Measurements from ENCODE around the gene SLIT3. TPM values are rescaled to one million over a fixed set of nuclear protein-coding genes. Genes with fewer than 3 reads are reported as not detected.

SLIT3 gene
- total RNA-seq, 1 donor from 2014 or later = 70.0 TPM

DNA sequence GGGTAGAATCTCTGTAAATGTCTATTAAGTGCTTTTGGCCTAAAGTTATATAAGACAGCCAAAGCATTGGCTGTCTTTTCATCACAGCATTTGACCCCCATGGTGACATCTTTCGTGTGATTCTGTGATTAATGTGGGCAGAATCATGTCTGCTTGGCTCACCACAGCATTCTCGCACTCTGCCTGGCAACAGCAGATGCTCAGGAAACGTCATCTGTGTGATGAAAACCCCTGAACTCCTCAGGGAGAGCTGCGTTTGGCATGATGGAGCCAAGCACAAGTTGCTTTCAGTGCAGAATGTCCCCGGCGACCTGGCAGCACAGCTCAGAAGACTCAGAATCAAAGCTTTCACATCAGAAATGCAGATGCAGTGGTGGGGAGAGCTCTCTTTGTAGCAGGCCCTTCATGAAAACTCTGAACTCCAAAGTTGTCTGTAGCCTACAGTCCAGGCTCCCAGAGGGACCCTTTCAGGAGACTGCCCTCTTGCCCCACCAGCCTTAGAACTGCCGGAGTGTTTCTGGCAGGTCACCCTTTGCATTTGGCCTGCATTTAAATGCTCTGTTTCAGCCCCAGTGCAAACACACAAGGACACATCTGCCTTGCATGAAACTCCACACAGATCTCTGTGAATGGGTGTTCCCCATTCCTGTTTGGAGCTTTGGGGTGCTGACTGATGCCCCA is 566.2 kb downstream of the SLIT3 start:
- intact Hi-C loops (cut with DNase I) = no loop called here
- H3K4me1 ChIP-seq = peaks cover 12% of the 10 kb centered on the region
- no peaks in the 10 kb centered on the region for H3K36me3 ChIP-seq
- TF ChIP-seq CTCF (IDR thresholded peaks at IDR 0.05) = no peak
- no peak overlapping the region for H3K4me3 ChIP-seq
- peaks cover under 1% of the 10 kb centered on the region for H3K9me3 ChIP-seq
- ATAC-seq (peak; percentile 71), DNase-seq (no peak)
- H3K27me3 ChIP-seq = no peaks in the 10 kb centered on the region
- peak overlapping the region; percentile 65 for H3K27ac ChIP-seq

- Histone ChIP-seq H3K4me3 (no peak overlapping the region), H3K27me3 (no peaks in the 10 kb centered on the region), H3K4me1 (peaks cover 12% of the 10 kb centered on the region), H3K27ac (no peak overlapping the region), H3K36me3 (no peaks in the 10 kb centered on the region), H3K9me3 (peaks cover 7% of the 10 kb centered on the region)
- no peak for DNase-seq
- ATAC-seq = no peak
- TF ChIP-seq CTCF (IDR thresholded peaks at IDR 0.05) = no peak
- intact Hi-C loops (cut with DNase I) = no loop called here
These were observed 566.8 kb downstream of the SLIT3 start for GRCh38 chr5:168734119-168734518.

GRCh38 chr5:168728546-168729211 is 572.3 kb downstream of the SLIT3 start:
- no peak overlapping the region for H3K27ac ChIP-seq
- ATAC-seq (no peak), DNase-seq (no peak)
- no peaks in the 10 kb centered on the region for H3K4me1 ChIP-seq
- TF ChIP-seq CTCF (IDR thresholded peaks at IDR 0.05) = no peak
- H3K36me3 ChIP-seq = no peaks in the 10 kb centered on the region
- no peak overlapping the region for H3K4me3 ChIP-seq
- H3K27me3 ChIP-seq = no peaks in the 10 kb centered on the region
- intact Hi-C loops (cut with DNase I) = no loop called here
- H3K9me3 ChIP-seq = peaks cover 9% of the 10 kb centered on the region

DNA sequence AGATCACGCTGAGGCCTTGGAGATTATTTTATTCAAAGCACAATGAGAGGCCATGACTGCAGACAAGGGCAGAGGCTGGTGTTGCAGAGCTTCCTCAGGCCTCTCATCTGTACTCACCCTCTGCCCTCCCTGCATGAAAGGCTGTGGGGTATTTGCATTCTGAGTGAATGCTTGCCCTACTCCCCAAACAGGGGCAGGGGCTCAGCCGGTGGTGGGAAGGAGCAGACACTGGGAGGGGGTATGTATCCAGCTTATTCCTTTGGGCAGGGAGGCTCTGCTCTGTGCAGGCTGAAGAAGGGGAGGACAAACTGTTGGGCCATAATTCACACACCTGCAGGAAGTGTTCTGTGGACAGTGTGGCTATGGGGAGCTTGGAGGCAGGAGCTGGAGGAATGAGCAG is 573.4 kb downstream of the SLIT3 start:
- H3K4me1 ChIP-seq = no peaks in the 10 kb centered on the region
- no peak overlapping the region for H3K27ac ChIP-seq
- H3K36me3 ChIP-seq = no peaks in the 10 kb centered on the region
- no peaks in the 10 kb centered on the region for H3K27me3 ChIP-seq
- intact Hi-C loops (cut with DNase I) = no loop called here
- TF ChIP-seq CTCF (IDR thresholded peaks at IDR 0.05) = no peak
- no peak for ATAC-seq
- no peak for DNase-seq
- no peak overlapping the region for H3K4me3 ChIP-seq
- peaks cover 9% of the 10 kb centered on the region for H3K9me3 ChIP-seq

GRCh38 chr5:168726342-168726741 is 574.6 kb downstream of the SLIT3 start:
- H3K27ac ChIP-seq = no peak overlapping the region
- TF ChIP-seq CTCF (IDR thresholded peaks at IDR 0.05) = no peak
- no peak for ATAC-seq
- intact Hi-C loops (cut with DNase I) = no loop called here
- peaks cover 9% of the 10 kb centered on the region for H3K9me3 ChIP-seq
- no peak for DNase-seq
- no peaks in the 10 kb centered on the region for H3K4me1 ChIP-seq
- no peaks in the 10 kb centered on the region for H3K27me3 ChIP-seq
- peaks cover 2% of the 10 kb centered on the region for H3K36me3 ChIP-seq
- H3K4me3 ChIP-seq = no peak overlapping the region

Data from upper lobe of right lung (tissue), 1 donor.